HG02852 (cell line): ENCODE results near the gene KLF2.
"Not testable (repeated sequence)": the region's sequence is repeated elsewhere in the genome, so short reads cannot be mapped to it uniquely, and the experiment has no call there.

Experiments
- ATAC-seq: cut with Tn5 transposase; IDR thresholded peaks from one replicate; pipeline ENCODE4 v1.9.1; 2021; ENCODE audit warnings: mild to moderate bottlenecking, moderate library complexity; ENCODE audit not compliant: unreplicated experiment

The KLF2 gene

GRCh38 chr19:16324384-16325160 is at the start of gene KLF2:
Gene KLF2, plus strand, starts transcription at chr19:16324826. Its CDS starts 98 bp downstream, at chr19:16324924.
- peak; percentile 72 for ATAC-seq

- no peak for ATAC-seq
Measured at GRCh38 chr19:16280306-16280705, 44.3 kb upstream of the KLF2 start.

DNA sequence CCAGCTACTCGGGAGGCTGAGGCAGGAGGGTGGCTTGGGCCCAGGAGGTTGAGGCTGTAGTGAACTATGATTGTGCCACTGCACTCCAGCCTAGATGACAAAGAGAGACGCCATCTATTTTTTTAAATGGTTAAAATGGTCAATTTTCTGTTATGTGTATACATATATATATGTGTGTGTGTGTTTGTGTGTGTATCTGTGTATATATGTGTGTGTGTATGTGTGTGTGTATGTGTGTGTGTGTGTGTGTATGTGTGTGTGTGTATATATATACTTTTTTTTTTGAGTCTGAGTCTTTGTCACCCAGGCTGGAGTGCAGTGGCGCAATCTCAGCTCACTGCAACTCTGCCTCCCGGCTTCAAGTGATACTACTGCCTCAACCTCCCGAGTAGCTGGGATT is 42.9 kb upstream of the KLF2 start:
- no peak for ATAC-seq

- ATAC-seq = no peak
Measured at GRCh38 chr19:16283210-16284061, 41.2 kb upstream of the KLF2 start.

GRCh38 chr19:16284505-16284904 is 40.1 kb upstream of the KLF2 start:
- no peak for ATAC-seq

DNA sequence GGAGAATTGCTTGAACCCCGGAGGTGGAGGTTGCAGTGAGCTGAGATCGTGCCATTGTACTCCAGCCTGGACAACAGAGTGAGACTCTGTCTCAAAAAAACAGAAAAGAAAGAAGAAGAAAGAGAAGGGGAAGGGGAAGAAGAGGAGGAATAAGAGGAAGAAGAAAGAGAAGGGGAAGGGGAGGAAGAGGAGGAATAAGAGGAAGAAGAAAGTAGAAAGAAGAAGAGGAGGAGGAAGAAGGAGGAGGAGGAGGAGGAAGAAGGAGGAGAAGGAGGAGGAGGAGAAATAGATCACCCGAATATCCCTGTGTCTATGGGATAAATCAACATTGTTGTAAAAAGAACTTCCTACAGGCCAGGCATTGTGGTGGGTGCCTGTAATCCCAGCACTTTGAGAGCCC is 39.5 kb upstream of the KLF2 start:
- ATAC-seq = not testable (repeated sequence)

GRCh38 chr19:16285769-16286498 is 38.7 kb upstream of the KLF2 start:
- ATAC-seq = no peak

- ATAC-seq = no peak
Measured at GRCh38 chr19:16288544-16288943, 36.1 kb upstream of the KLF2 start.

DNA sequence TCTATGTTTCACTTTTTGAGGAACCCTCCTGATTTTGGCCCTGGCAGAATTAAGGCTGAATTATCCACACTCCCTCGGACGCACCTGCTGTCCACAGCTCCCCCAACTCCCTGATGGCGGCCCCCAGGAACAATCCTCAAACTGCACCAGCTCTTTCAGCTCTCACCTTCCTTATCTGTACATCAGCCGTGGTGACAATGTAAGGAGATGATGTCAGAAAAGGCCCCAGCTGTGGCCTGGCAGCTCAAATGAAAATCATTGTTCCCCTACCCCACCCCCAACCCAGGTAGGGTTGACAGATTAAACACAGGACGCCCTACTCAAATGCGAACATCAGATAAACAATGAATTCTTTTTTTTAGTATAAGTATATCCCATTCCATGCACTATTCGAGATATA is 35.0 kb upstream of the KLF2 start:
- ATAC-seq = no peak

GRCh38 chr19:16290692-16291091 is 33.9 kb upstream of the KLF2 start:
- no peak for ATAC-seq

DNA sequence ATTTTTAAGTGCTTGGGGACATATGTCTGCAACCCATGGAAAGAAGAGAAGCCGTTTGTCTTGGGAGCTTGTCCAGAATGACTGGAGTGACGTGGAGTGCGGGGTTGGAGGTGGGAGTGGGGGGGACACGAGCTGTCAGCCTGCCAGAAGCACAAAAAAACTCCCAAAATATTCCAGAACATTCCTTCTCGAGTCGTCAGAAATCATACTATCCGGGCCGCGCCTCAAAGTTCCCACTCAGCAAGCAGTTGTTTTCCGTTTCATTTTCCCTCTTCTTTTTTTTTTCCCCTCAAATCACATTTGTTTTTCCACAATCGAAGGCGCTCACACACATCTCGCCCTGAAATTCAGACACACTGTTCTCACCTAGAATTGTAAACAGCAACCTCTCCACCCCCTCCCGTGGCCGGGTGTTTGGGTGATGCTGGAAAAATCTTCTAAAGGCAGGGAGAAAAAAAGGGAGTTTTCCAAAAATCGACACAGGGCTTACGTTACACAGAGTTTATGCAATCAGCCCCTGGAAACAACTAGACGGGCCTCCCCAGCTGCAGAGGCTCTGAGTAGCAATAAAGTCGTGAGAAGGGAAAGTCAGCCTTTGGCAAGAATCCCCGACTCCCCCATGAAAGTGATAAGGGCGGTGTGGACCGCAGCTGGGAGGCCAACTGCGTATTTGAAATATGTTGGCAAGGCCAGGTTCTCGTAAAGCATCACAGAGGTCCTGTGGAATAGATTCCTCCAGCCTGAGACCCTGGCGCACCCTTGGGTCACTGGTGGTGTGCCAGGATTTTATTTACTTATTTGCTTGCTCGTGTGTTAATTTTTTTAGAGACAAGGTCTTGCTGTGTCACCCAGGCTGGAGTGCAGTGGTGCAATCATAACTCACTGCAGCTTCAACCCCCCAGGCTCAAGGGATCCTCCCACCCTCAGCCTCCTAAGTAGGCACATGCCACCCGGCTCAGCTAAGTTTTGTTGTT is 31.2 kb upstream of the KLF2 start:
- ATAC-seq = no peak

- no peak for ATAC-seq
Measured at GRCh38 chr19:16295057-16295456, 29.6 kb upstream of the KLF2 start.

DNA sequence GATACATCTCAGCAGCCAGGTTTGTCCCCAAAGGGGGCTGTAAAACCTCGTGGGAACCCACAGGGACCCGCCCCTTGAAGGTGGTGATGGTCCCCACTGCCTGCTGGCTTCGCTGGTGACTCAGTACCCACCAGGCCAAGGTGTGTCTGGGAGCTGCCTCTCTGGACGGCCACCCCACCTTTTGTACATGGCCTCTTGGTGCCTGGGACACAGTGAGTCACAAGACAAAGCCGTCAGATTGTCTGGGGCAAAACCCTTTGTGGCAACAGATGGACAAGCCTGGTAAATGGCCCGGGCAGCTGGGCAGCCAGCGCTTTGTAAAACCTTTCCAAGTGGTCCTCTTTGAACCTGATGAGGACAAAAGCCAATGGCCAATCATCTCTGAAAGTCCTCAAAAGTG is 27.9 kb upstream of the KLF2 start:
- no peak for ATAC-seq

GRCh38 chr19:16297575-16298178 is 26.9 kb upstream of the KLF2 start:
- ATAC-seq = no peak

DNA sequence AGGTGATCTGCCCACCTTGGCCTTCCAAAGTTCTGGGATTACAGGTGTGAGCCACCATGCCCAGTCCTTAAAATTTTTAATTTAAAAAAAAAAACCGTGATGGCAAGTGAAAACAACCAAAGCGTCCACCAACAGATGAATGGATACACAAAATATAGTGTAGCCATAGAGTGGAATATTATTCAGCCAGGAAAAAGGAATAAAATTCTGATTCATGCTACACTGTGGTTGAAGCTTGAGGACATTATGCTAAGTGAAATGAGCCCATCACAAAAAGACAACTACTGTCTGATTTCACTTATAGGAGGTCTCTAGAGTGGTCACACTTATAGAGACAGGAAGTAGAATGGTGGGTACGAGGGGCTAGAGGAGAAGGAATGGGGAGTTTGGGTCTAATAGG is 26.3 kb upstream of the KLF2 start:
- ATAC-seq = no peak

- ATAC-seq = no peak
Measured at GRCh38 chr19:16301999-16302694, 22.5 kb upstream of the KLF2 start.

DNA sequence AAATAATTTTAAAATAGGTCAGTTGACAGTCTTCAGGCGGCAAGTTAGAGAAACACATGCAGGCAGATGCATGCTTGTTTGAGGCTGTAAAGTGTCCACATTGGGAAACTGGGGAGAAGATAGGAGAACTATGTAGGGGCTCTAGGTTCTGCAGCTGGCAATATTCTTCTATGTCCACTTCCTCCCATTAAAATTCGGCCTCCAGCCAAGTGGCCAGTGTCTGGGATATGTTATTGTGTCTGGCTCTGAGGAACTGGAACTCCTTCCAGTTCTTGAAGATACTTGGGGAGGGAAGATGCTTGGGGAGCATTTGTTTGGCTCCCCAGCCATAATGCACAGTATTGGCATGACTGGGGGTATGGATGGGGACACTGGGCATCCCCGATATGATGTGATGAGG is 20.9 kb upstream of the KLF2 start:
- ATAC-seq = no peak

DNA sequence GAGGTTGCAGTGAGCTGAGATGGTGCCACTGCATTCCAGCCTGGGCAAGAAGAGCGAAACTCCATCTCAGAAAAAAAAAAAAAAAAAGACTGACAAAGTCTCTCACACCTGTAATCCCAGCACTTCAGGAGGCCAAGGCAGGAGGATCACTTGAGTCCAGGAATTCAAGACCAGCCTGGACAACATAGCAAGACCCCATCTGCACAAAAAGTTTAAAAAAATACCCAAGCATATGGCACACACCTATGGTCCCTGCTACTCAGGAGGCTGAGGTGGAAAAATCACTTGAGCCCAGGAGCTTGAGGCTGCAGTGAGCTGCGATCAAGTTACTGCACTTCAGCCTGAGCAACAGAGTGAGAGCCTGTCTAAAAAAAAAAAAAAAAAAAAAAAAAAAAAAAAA is 20.1 kb upstream of the KLF2 start:
- ATAC-seq = not testable (repeated sequence)

- not testable (repeated sequence) for ATAC-seq
Measured at GRCh38 chr19:16305060-16305459, 19.6 kb upstream of the KLF2 start.
